Neural progenitor cell (in vitro differentiated cells): Measurements from ENCODE around the gene CTNNB1. TPM values are rescaled to one million over a fixed set of nuclear protein-coding genes. Genes with fewer than 3 reads are reported as not detected.

Experiments used
- DNase-seq: peaks from one replicate; pipeline ENCODE4 v3.0.0-alpha.2; 2016; ENCODE audit warnings: low spot score
- H2AFZ ChIP-seq: fragments of 200-600 bp; sonication (generic); replicated peaks from 2 replicates; pipeline ENCODE4 v1.6.1; 2016; ENCODE audit warnings: antibody characterized with exemption
- H3F3A ChIP-seq: fragments of 200-600 bp; sonication (generic); 2 replicates; pipeline ENCODE4 v1.6.1; 2016; ENCODE audit warnings: antibody characterized with exemption, low read depth
- H3K27ac ChIP-seq: fragments of 200-600 bp; sonication (generic); 2 replicates; pipeline ENCODE4 v1.5.1; 2016; ENCODE audit warnings: mild to moderate bottlenecking
- H3K27me3 ChIP-seq: fragments of 200-600 bp; sonication (generic); 2 replicates; pipeline ENCODE4 v1.6.1; 2016; ENCODE audit warnings: mild to moderate bottlenecking, moderate library complexity
- H3K36me3 ChIP-seq: fragments of 200-600 bp; sonication (generic); 2 replicates; pipeline ENCODE4 v1.5.1; 2016
- H3K4me1 ChIP-seq: fragments of 200-600 bp; sonication (generic); 2 replicates; pipeline ENCODE4 v1.6.1; 2016; ENCODE audit warnings: mixed run types
- H3K4me2 ChIP-seq: fragments of 200-600 bp; sonication (generic); 2 replicates; pipeline ENCODE4 v1.6.1; 2016
- H3K4me3 ChIP-seq: fragments of 200-600 bp; sonication (generic); 2 replicates; pipeline ENCODE4 v1.5.1; 2016
- H3K79me2 ChIP-seq: fragments of 200-600 bp; sonication (generic); 2 replicates; pipeline ENCODE4 v1.6.1; 2016; ENCODE audit warnings: low read depth
- H3K9ac ChIP-seq: fragments of 200-600 bp; sonication (generic); 2 replicates; pipeline ENCODE4 v1.6.1; 2016
- H3K9me3 ChIP-seq: fragments of 200-600 bp; sonication (generic); 2 replicates; pipeline ENCODE4 v1.5.1; 2016; ENCODE audit warnings: low read depth
- H4K20me1 ChIP-seq: fragments of 200-600 bp; sonication (generic); 2 replicates; pipeline ENCODE4 v1.6.1; 2016; ENCODE audit warnings: low read depth
- H3K27ac Mint-ChIP-seq: 3 replicates; pipeline ENCODE4 v1.8.0; 2021; ENCODE audit warnings: mixed read lengths
- H3K27me3 Mint-ChIP-seq: 2 replicates; pipeline ENCODE4 v1.8.0; 2022; ENCODE audit warnings: low read depth, mild to moderate bottlenecking, inconsistent platforms, moderate library complexity, mixed read lengths; ENCODE audit not compliant: insufficient read depth
- H3K36me3 Mint-ChIP-seq: 3 replicates; pipeline ENCODE4 v1.8.0; 2021; ENCODE audit warnings: mixed read lengths
- H3K4me1 Mint-ChIP-seq: 3 replicates; pipeline ENCODE4 v1.8.0; 2021; ENCODE audit warnings: mixed read lengths
- H3K4me3 Mint-ChIP-seq: 3 replicates; pipeline ENCODE4 v1.8.0; 2021; ENCODE audit warnings: mild to moderate bottlenecking, moderate library complexity, mixed read lengths
- H3K9me3 Mint-ChIP-seq: 3 replicates; pipeline ENCODE4 v1.8.0; 2020; ENCODE audit warnings: mixed read lengths
- CTCF ChIP-seq: fragments of 200-600 bp; sonication (generic); IDR thresholded peaks from 2 replicates; pipeline ENCODE4 v1.5.1; 2017; ENCODE audit warnings: antibody characterized with exemption, mild to moderate bottlenecking
- EZH2 ChIP-seq: fragments of 200-600 bp; sonication (generic); IDR thresholded peaks from 2 replicates; pipeline ENCODE4 v1.6.1; 2017; ENCODE audit warnings: antibody characterized with exemption, mild to moderate bottlenecking, moderate library complexity
- EZH2phosphoT487 ChIP-seq: fragments of 200-600 bp; sonication (generic); IDR thresholded peaks from 2 replicates; pipeline ENCODE4 v1.6.1; 2017; ENCODE audit warnings: antibody characterized with exemption
- total RNA-seq: library from RNA; depleted of rRNA; stranded (reverse); fragments of >200 nt; gene quantifications from 2 replicates; pipeline ENCODE4 v1.2.3, GENCODE V29; 2015; ENCODE audit warnings: low replicate concordance

Gene CTNNB1
- total RNA-seq, 1 donor from 2014 or later, result 566 TPM

DNA sequence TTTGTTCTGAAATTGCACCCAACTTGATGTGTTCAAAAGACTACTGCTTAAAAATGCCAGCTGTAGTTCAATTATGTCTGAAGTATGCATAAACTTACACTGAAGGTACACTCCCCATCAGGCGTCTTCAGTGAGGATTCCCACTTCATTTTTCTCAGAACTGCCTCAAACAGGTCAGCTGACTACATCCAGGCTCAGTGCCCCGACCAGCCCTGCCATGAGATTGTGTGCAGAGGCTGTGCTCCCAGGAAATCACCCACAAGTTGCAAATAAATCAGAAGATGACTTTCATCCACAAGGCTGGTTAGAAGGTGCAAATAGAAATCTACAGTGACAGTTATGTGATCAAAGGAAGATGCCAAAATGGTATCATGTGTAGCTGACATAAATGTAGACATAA lies 51.5 kb downstream of the CTNNB1 start:
- no peak overlapping the region for H3K4me2 ChIP-seq
- no peak overlapping the region for H3K4me3 Mint-ChIP-seq

DNA sequence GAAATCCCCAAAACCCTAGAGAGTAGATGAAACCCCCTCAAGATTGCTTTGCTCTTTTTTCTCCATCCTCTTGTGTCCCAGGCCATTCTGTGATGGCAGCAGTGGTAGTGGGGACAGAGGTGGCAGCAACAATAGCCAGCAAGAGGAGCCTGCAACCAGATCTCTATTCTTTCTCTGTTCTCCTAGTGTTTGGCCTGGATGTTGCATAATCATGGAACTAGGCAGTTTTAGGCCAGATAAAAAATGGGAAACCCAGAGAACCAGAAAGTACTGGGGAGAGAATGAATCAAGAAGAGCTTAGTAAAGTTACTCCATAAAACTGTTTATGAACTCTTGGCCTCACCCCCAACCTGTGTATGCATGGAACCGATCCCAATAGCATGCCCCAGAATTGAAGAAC lies 52.3 kb downstream of the CTNNB1 start:
- H3K36me3 Mint-ChIP-seq, result no peaks in the 10 kb centered on the region
- H3K4me3 Mint-ChIP-seq, result no peak overlapping the region
- Histone ChIP-seq H3K27ac (no peak overlapping the region), H3K36me3 (no peaks in the 10 kb centered on the region), H3K4me1 (peaks cover 5% of the 10 kb centered on the region), H3K4me2 (no peak overlapping the region), H3K9ac (no peak overlapping the region), H2AFZ (no peak overlapping the region), H4K20me1 (no peaks in the 10 kb centered on the region), H3K9me3 (no peaks in the 10 kb centered on the region), H3F3A (no peaks in the 10 kb centered on the region), H3K27me3 (no peaks in the 10 kb centered on the region), H3K79me2 (no peaks in the 10 kb centered on the region), H3K4me3 (no peak overlapping the region)
- H3K4me1 Mint-ChIP-seq, result peaks cover 20% of the 10 kb centered on the region
- peaks cover 8% of the 10 kb centered on the region for H3K9me3 Mint-ChIP-seq
- no peak for DNase-seq
- H3K27ac Mint-ChIP-seq, result no peak overlapping the region
- no peak for TF ChIP-seq EZH2phosphoT487
- no peak for TF ChIP-seq EZH2
- no peak for TF ChIP-seq CTCF
- H3K27me3 Mint-ChIP-seq, result peaks cover 6% of the 10 kb centered on the region

More for the DNA sequence above, 51.5 kb downstream of the CTNNB1 start:
- Histone ChIP-seq H3K4me1 (peaks cover 13% of the 10 kb centered on the region), H4K20me1 (no peaks in the 10 kb centered on the region), H2AFZ (no peak overlapping the region), H3K9me3 (no peaks in the 10 kb centered on the region), H3K27me3 (no peaks in the 10 kb centered on the region), H3K79me2 (no peaks in the 10 kb centered on the region), H3F3A (no peaks in the 10 kb centered on the region), H3K9ac (no peak overlapping the region), H3K4me3 (no peak overlapping the region), H3K36me3 (no peaks in the 10 kb centered on the region), H3K27ac (no peak overlapping the region)
- H3K4me1 Mint-ChIP-seq, result peaks cover 23% of the 10 kb centered on the region
- peaks cover 6% of the 10 kb centered on the region for H3K27me3 Mint-ChIP-seq
- peaks cover 8% of the 10 kb centered on the region for H3K9me3 Mint-ChIP-seq
- H3K27ac Mint-ChIP-seq, result no peak overlapping the region
- DNase-seq, result no peak
- no peaks in the 10 kb centered on the region for H3K36me3 Mint-ChIP-seq
- TF ChIP-seq EZH2 (no peak), EZH2phosphoT487 (no peak), CTCF (no peak)

DNA sequence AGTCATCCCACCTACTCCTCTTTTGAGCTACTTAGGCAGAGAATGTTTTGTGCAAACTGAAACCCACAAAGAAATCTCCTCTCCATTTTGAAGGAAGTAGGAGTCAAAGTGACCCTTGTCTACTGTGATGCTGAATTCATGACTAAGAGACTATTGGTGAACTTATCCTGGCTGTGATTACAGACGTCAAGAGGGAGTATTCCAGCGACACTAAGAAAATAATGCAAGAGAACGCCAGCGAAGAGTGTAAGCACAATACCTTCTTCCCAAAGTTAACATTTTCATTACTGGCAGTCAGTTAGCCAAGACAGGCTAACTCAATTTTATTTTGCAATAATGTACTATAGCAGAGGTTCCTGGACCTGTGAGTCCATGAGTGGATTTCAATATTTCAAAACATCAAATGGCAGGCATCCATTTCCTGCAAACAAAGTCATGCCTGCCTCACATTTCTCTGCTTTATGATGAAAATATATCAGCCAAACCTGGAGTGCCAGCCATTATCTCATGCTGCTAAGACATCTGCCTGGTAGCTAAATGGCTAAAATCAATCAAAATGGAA lies 59.0 kb downstream of the CTNNB1 start:
- H3F3A ChIP-seq, result no peaks in the 10 kb centered on the region
- H3K4me2 ChIP-seq, result no peak overlapping the region
- H3K4me1 ChIP-seq, result no peaks in the 10 kb centered on the region
- Mint-ChIP-seq H3K27me3 (peaks cover 3% of the 10 kb centered on the region), H3K27ac (no peak overlapping the region), H3K9me3 (peaks cover 8% of the 10 kb centered on the region), H3K4me1 (no peaks in the 10 kb centered on the region), H3K36me3 (no peaks in the 10 kb centered on the region), H3K4me3 (no peak overlapping the region)
- H3K36me3 ChIP-seq, result no peaks in the 10 kb centered on the region
- H3K9ac ChIP-seq, result no peak overlapping the region
- H3K79me2 ChIP-seq, result no peaks in the 10 kb centered on the region
- no peak for TF ChIP-seq EZH2phosphoT487
- no peak for TF ChIP-seq CTCF
- no peak for TF ChIP-seq EZH2
- H3K9me3 ChIP-seq, result no peaks in the 10 kb centered on the region
- H3K4me3 ChIP-seq, result no peak overlapping the region
- no peaks in the 10 kb centered on the region for H4K20me1 ChIP-seq
- DNase-seq, result no peak
- no peak overlapping the region for H2AFZ ChIP-seq
- no peak overlapping the region for H3K27ac ChIP-seq
- no peaks in the 10 kb centered on the region for H3K27me3 ChIP-seq
